Neural cell (in vitro differentiated cells): Measurements from ENCODE around the gene CDKN3. TPM values are rescaled to one million over a fixed set of nuclear protein-coding genes. Genes with fewer than 3 reads are reported as not detected.

Source experiments
- H2AFZ ChIP-seq: fragments of 200-600, 300-800 bp; sonication (generic), shearing (Covaris generic); 2 replicates; pipeline ENCODE4 v1.6.0; 2014; ENCODE audit warnings: low read depth, mild to moderate bottlenecking, antibody characterized with exemption, low read length, moderate library complexity
- H3F3A ChIP-seq: fragments of 200-600 bp; shearing (Covaris generic); 2 replicates; pipeline ENCODE4 v1.6.1; 2016; ENCODE audit warnings: mild to moderate bottlenecking, moderate library complexity, mixed read lengths, antibody characterized with exemption, low read length; ENCODE audit not compliant: insufficient read depth, poor library complexity, severe bottlenecking
- H3K27ac ChIP-seq: fragments of 200-600, 300-800 bp; sonication (generic), shearing (Covaris generic); 2 replicates; pipeline ENCODE4 v1.5.1; 2014; ENCODE audit warnings: mild to moderate bottlenecking, low read length, moderate library complexity
- H3K27me3 ChIP-seq: fragments of 300-800, 200-600 bp; sonication (generic), shearing (Covaris generic); 2 replicates; pipeline ENCODE4 v1.6.0; 2014; ENCODE audit warnings: mild to moderate bottlenecking, low read depth, low read length, moderate library complexity; ENCODE audit not compliant: insufficient read depth
- H3K36me3 ChIP-seq: fragments of 300-800, 200-600 bp; sonication (generic), shearing (Covaris generic); 2 replicates; pipeline ENCODE4 v1.5.1; 2014; ENCODE audit warnings: mild to moderate bottlenecking, antibody characterized with exemption, low read length, moderate library complexity; ENCODE audit not compliant: insufficient read depth
- H3K4me2 ChIP-seq: fragments of 300-800, 200-600 bp; sonication (generic), shearing (Covaris generic); 2 replicates; pipeline ENCODE4 v1.6.0; 2014; ENCODE audit warnings: mild to moderate bottlenecking, low read length
- H3K4me3 ChIP-seq: fragments of 300-800, 200-600 bp; sonication (generic), shearing (Covaris generic); 2 replicates; pipeline ENCODE4 v1.5.1; 2014; ENCODE audit warnings: mild to moderate bottlenecking, low read length, moderate library complexity
- H3K79me2 ChIP-seq: fragments of 200-600 bp; shearing (Covaris generic); replicated peaks from 2 replicates; pipeline ENCODE4 v1.6.0; 2014; ENCODE audit warnings: mild to moderate bottlenecking, low read length, moderate library complexity; ENCODE audit not compliant: insufficient read depth
- H3K9ac ChIP-seq: fragments of 300-800, 200-600 bp; sonication (generic), shearing (Covaris generic); 2 replicates; pipeline ENCODE4 v1.6.1; 2016; ENCODE audit warnings: mild to moderate bottlenecking, low read length, mixed read lengths
- H3K9me2 ChIP-seq: fragments of 200-600 bp; shearing (Covaris generic); 2 replicates; pipeline ENCODE4 v1.6.1; 2016; ENCODE audit warnings: mild to moderate bottlenecking, low read length, mixed read lengths; ENCODE audit not compliant: insufficient read depth
- H3K9me3 ChIP-seq: fragments of 200-600, 300-800 bp; sonication (generic), shearing (Covaris generic); 2 replicates; pipeline ENCODE4 v1.6.1; 2016; ENCODE audit warnings: mild to moderate bottlenecking, mixed run types, low read length, moderate library complexity, mixed read lengths
- H4K20me1 ChIP-seq: fragments of 200-600 bp; shearing (Covaris generic); 2 replicates; pipeline ENCODE4 v1.6.1; 2016; ENCODE audit warnings: mild to moderate bottlenecking, mixed run types; ENCODE audit not compliant: insufficient read depth
- EP300 ChIP-seq: fragments of 450-650 bp; conservative IDR thresholded peaks from 2 replicates; pipeline ENCODE4 v1.6.1; 2014; ENCODE audit warnings: antibody characterized with exemption, mild to moderate bottlenecking, moderate library complexity; ENCODE audit not compliant: poor library complexity, severe bottlenecking
- EZH2 ChIP-seq: fragments of 200-600, 300-800 bp; shearing (Covaris generic), sonication (generic); IDR thresholded peaks from 2 replicates; pipeline ENCODE4 v1.6.1; 2014; ENCODE audit warnings: antibody characterized with exemption, low read length, borderline replicate concordance, mild to moderate bottlenecking; ENCODE audit not compliant: insufficient read depth, poor library complexity, severe bottlenecking
- MXI1 ChIP-seq: fragments of 450-650 bp; conservative IDR thresholded peaks from 2 replicates; pipeline ENCODE4 v1.6.1; 2014; ENCODE audit warnings: antibody characterized with exemption, mild to moderate bottlenecking; ENCODE audit not compliant: poor library complexity, severe bottlenecking
- POLR2AphosphoS5 ChIP-seq: IDR thresholded peaks from 2 replicates; pipeline ENCODE4 v1.6.1; 2012
- RAD21 ChIP-seq: fragments of 450-650 bp; conservative IDR thresholded peaks from 2 replicates; pipeline ENCODE4 v1.6.1; 2014; ENCODE audit warnings: antibody characterized with exemption, mild to moderate bottlenecking, moderate library complexity
- SMC3 ChIP-seq: fragments of 450-650 bp; conservative IDR thresholded peaks from 2 replicates; pipeline ENCODE4 v1.6.1; 2014; ENCODE audit warnings: antibody characterized with exemption, mild to moderate bottlenecking, moderate library complexity; ENCODE audit not compliant: poor library complexity
- TAF1 ChIP-seq: IDR thresholded peaks from 2 replicates; pipeline ENCODE4 v1.6.1; 2012; ENCODE audit warnings: low read depth
- polyA plus RNA-seq: library from polyadenylated mRNA; depleted of rRNA; stranded (reverse); fragments of >200 nt; gene quantifications from 2 replicates; pipeline ENCODE4 v1.2.3, GENCODE V29; 2014
- TF ChIP-seq, protein P1 (sequence below): IDR thresholded peaks from 2 replicates; pipeline ENCODE4 v1.6.1; 2012; ENCODE audit warnings: borderline replicate concordance
- TF ChIP-seq, protein P2 (sequence below): fragments of 450-650 bp; IDR thresholded peaks from 2 replicates; pipeline ENCODE4 v1.5.1; 2014; ENCODE audit warnings: antibody characterized with exemption, mild to moderate bottlenecking, moderate library complexity; ENCODE audit not compliant: poor library complexity, severe bottlenecking

CDKN3 gene
- polyA plus RNA-seq, 1 donor from 2014 or later, result 5.9 TPM

DNA sequence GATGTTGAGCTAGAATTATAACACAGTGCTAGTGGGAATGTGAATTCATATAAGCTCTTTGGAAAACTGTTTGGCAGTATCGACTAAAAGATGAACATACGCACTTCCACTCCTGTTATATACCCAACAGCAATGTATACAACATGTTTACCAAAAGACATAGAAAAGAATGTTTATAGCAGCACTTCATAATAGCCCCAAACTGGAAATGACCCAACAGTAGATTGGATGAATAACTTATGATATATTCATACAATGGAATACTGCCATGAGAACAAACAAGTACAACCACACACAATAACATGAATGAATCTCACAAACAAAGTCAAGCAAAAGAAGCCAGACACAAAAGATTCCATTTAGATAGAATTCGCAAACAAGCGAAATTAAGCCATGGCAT, 28.5 kb upstream of the CDKN3 start:
- Histone ChIP-seq H3K79me2 (no peaks in the 10 kb centered on the region), H3K27ac (no peak overlapping the region)

DNA sequence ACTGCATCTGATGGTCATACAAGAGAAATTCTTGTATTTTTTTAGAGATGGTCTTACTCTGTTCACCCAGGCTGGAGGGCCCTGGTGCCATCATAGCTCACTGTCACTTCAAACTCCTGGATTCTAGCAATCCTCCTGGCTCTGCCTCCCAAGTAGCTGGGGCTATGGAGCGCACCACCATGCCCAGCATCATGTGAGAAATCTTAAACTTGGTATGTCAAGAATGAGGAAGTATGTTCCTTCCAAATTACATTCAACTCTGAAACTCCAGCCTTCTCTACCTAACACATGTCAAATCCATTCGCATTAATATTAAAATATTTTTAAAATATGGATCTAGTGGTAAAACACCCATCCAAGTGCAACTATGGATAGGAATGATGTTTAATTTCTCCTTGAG, 27.5 kb upstream of the CDKN3 start:
- no peak overlapping the region for H3K4me2 ChIP-seq
- no peak overlapping the region for H3K4me3 ChIP-seq
- H3K9ac ChIP-seq, result no peak overlapping the region
- H3K79me2 ChIP-seq, result no peaks in the 10 kb centered on the region
- H3K9me3 ChIP-seq, result no peaks in the 10 kb centered on the region
- TF ChIP-seq EZH2, result no peak
- TF ChIP-seq, protein P1, sequence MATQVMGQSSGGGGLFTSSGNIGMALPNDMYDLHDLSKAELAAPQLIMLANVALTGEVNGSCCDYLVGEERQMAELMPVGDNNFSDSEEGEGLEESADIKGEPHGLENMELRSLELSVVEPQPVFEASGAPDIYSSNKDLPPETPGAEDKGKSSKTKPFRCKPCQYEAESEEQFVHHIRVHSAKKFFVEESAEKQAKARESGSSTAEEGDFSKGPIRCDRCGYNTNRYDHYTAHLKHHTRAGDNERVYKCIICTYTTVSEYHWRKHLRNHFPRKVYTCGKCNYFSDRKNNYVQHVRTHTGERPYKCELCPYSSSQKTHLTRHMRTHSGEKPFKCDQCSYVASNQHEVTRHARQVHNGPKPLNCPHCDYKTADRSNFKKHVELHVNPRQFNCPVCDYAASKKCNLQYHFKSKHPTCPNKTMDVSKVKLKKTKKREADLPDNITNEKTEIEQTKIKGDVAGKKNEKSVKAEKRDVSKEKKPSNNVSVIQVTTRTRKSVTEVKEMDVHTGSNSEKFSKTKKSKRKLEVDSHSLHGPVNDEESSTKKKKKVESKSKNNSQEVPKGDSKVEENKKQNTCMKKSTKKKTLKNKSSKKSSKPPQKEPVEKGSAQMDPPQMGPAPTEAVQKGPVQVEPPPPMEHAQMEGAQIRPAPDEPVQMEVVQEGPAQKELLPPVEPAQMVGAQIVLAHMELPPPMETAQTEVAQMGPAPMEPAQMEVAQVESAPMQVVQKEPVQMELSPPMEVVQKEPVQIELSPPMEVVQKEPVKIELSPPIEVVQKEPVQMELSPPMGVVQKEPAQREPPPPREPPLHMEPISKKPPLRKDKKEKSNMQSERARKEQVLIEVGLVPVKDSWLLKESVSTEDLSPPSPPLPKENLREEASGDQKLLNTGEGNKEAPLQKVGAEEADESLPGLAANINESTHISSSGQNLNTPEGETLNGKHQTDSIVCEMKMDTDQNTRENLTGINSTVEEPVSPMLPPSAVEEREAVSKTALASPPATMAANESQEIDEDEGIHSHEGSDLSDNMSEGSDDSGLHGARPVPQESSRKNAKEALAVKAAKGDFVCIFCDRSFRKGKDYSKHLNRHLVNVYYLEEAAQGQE, result no peak
- TF ChIP-seq RAD21, result no peak
- no peak for TF ChIP-seq EP300
- TF ChIP-seq, protein P2, sequence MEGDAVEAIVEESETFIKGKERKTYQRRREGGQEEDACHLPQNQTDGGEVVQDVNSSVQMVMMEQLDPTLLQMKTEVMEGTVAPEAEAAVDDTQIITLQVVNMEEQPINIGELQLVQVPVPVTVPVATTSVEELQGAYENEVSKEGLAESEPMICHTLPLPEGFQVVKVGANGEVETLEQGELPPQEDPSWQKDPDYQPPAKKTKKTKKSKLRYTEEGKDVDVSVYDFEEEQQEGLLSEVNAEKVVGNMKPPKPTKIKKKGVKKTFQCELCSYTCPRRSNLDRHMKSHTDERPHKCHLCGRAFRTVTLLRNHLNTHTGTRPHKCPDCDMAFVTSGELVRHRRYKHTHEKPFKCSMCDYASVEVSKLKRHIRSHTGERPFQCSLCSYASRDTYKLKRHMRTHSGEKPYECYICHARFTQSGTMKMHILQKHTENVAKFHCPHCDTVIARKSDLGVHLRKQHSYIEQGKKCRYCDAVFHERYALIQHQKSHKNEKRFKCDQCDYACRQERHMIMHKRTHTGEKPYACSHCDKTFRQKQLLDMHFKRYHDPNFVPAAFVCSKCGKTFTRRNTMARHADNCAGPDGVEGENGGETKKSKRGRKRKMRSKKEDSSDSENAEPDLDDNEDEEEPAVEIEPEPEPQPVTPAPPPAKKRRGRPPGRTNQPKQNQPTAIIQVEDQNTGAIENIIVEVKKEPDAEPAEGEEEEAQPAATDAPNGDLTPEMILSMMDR, result no peak
- no peaks in the 10 kb centered on the region for H3K27me3 ChIP-seq
- H3K9me2 ChIP-seq, result no peaks in the 10 kb centered on the region
- no peak overlapping the region for H2AFZ ChIP-seq
- no peaks in the 10 kb centered on the region for H3F3A ChIP-seq
- no peak overlapping the region for H3K27ac ChIP-seq
- no peaks in the 10 kb centered on the region for H4K20me1 ChIP-seq
- no peaks in the 10 kb centered on the region for H3K36me3 ChIP-seq

More for the DNA sequence above, 28.5 kb upstream of the CDKN3 start:
- H3K9ac ChIP-seq, result no peak overlapping the region
- H3K9me3 ChIP-seq, result no peaks in the 10 kb centered on the region
- no peaks in the 10 kb centered on the region for H4K20me1 ChIP-seq
- no peak overlapping the region for H2AFZ ChIP-seq
- TF ChIP-seq MXI1, result no peak
- TF ChIP-seq, protein P1, result no peak
- no peak for TF ChIP-seq EZH2
- TF ChIP-seq TAF1, result no peak
- TF ChIP-seq EP300, result no peak
- no peak for TF ChIP-seq POLR2AphosphoS5
- TF ChIP-seq, protein P2, result no peak
- no peak for TF ChIP-seq SMC3
- no peak for TF ChIP-seq RAD21
- H3F3A ChIP-seq, result no peaks in the 10 kb centered on the region
- H3K4me3 ChIP-seq, result no peak overlapping the region
- H3K9me2 ChIP-seq, result no peaks in the 10 kb centered on the region
- no peak overlapping the region for H3K4me2 ChIP-seq
- no peaks in the 10 kb centered on the region for H3K36me3 ChIP-seq
- no peaks in the 10 kb centered on the region for H3K27me3 ChIP-seq
